Esophagus squamous epithelium (tissue), 5 donors: ENCODE measurements around the gene ADAMTS2. TPM values are rescaled to one million over a fixed set of nuclear protein-coding genes. Genes with fewer than 3 reads are reported as not detected.

Experiments used
- DNase-seq: peaks from one replicate; lab custom pipeline; 2025; lab: John Stamatoyannopoulos, UW
- H3K27ac ChIP-seq, 4 donors: fragments of 200-600 bp; sonication (generic); one replicate each; pipeline ENCODE4 v1.5.1; 2016 to 2019; ENCODE audit warnings: mild to moderate bottlenecking in 1 of 4
- H3K27me3 ChIP-seq, 4 donors: fragments of 200-600 bp; sonication (generic); 1 replicate in 3 of 4; 2 replicates in 1 of 4; pipeline versions ENCODE4 v1.5.1 to v1.6.0; 2017 to 2021; ENCODE audit warnings: antibody characterized with exemption in 1 of 4
- H3K36me3 ChIP-seq, 3 donors: fragments of 200-600 bp; sonication (generic); one replicate each; pipeline ENCODE4 v1.5.1; 2016 to 2019
- H3K4me1 ChIP-seq, 3 donors: fragments of 200-600 bp; sonication (generic); one replicate each; pipeline ENCODE4 v1.5.1; 2017 to 2019
- H3K4me3 ChIP-seq, 4 donors: fragments of 200-600 bp; sonication (generic); 1 replicate in 3 of 4; 2 replicates in 1 of 4; pipeline ENCODE4 v1.5.1; 2016 to 2019; ENCODE audit warnings: mild to moderate bottlenecking in 2 of 4, moderate library complexity in 1 of 4
- H3K9me3 ChIP-seq, 3 donors: fragments of 200-600 bp; sonication (generic); one replicate each; pipeline ENCODE4 v1.5.1; 2016 to 2019
- POLR2A ChIP-seq, 4 donors: fragments of 450-650 bp; IDR thresholded peaks; one replicate each; pipeline ENCODE4 v1.6.1; 2017; ENCODE audit warnings: antibody characterized with exemption in 4 of 4, mild to moderate bottlenecking in 4 of 4, moderate library complexity in 3 of 4
- WGBS, 2 donors: methylation state at CpG; one replicate each; pipeline ENCODE4 v1.1.5; 2018; 5-methylcytosine and 5-hydroxymethylcytosine counted together
- intact Hi-C: fragments of 100-400 bp; cut with DNase I; formaldehyde crosslinking; loops from one replicate; pipeline ENCODE4 v1.15.0; 2022
- total RNA-seq, 4 donors: library from RNA; depleted of rRNA; stranded (reverse); fragments of >200 nt; gene quantifications; one replicate each; pipeline ENCODE4 v1.1.0, GENCODE V29; 2016
- TF ChIP-seq, protein P1 (sequence below), 6 experiments: fragments of 450-650 bp in 4 of 6; fragments of 200-600 bp in 2 of 6; sonication (generic) in 2 of 6; IDR thresholded peaks; one replicate each; pipeline ENCODE4 v1.5.1; 2016 to 2019; ENCODE audit warnings: antibody characterized with exemption in 6 of 6, mild to moderate bottlenecking in 4 of 6, moderate library complexity in 4 of 6
- donor health status: DM: yes; HTN: yes; CAD: no.

The ADAMTS2 gene
- total RNA-seq, 4 donors from 2014 or later: 1.3 to 10.3 (median 5.2) TPM

- Histone ChIP-seq H3K9me3 (no peaks in the 10 kb centered on the region), H3K27ac (no peak overlapping the region), H3K4me3 (no peak overlapping the region), H3K4me1 (peaks cover 0 to 16% (median 3%) of the 10 kb centered on the region in 3 donors), H3K36me3 (no peaks in the 10 kb centered on the region), H3K27me3 (peaks cover 0 to 31% (median 0%) of the 10 kb centered on the region in 4 donors)
- intact Hi-C loops: no loop called here
- TF ChIP-seq, protein P1, sequence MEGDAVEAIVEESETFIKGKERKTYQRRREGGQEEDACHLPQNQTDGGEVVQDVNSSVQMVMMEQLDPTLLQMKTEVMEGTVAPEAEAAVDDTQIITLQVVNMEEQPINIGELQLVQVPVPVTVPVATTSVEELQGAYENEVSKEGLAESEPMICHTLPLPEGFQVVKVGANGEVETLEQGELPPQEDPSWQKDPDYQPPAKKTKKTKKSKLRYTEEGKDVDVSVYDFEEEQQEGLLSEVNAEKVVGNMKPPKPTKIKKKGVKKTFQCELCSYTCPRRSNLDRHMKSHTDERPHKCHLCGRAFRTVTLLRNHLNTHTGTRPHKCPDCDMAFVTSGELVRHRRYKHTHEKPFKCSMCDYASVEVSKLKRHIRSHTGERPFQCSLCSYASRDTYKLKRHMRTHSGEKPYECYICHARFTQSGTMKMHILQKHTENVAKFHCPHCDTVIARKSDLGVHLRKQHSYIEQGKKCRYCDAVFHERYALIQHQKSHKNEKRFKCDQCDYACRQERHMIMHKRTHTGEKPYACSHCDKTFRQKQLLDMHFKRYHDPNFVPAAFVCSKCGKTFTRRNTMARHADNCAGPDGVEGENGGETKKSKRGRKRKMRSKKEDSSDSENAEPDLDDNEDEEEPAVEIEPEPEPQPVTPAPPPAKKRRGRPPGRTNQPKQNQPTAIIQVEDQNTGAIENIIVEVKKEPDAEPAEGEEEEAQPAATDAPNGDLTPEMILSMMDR (IDR thresholded peaks at IDR 0.05): no peak
- no peak for TF ChIP-seq POLR2A (IDR thresholded peaks at IDR 0.05)
- DNase-seq: no peak
- 62 to 65% methylated on average over 2 to 6 of the region's 6 CpGs for WGBS, 2 donors
Measured at GRCh38 chr5:179168664-179169063, 176.6 kb downstream of the ADAMTS2 start.

GRCh38 chr5:179167871-179168451 is 177.3 kb downstream of the ADAMTS2 start:
- H3K27ac ChIP-seq: no peak overlapping the region
- H3K27me3 ChIP-seq: peaks cover 0 to 31% (median 0%) of the 10 kb centered on the region in 4 donors
- H3K9me3 ChIP-seq: no peaks in the 10 kb centered on the region
- intact Hi-C loops: loop anchor here (2.0 kb wide), 1 partner anchor 327 kb away; no protein-coding TSS in a partner anchor
- no peaks in the 10 kb centered on the region for H3K36me3 ChIP-seq
- DNase-seq: no peak
- H3K4me3 ChIP-seq: no peak overlapping the region
- peaks cover 0 to 16% (median 3%) of the 10 kb centered on the region in 3 donors for H3K4me1 ChIP-seq
- no peak for TF ChIP-seq POLR2A (IDR thresholded peaks at IDR 0.05)
- TF ChIP-seq, protein P1 (IDR thresholded peaks at IDR 0.05): no peak
- WGBS, 2 donors: 93% methylated on average over 5 of the region's 12 CpGs; no CpG with 5 or more reads in 1 of the 2 donors

- Histone ChIP-seq H3K9me3 (peaks cover 0 to 6% (median 4%) of the 10 kb centered on the region in 3 donors), H3K27ac (no peak overlapping the region), H3K36me3 (no peaks in the 10 kb centered on the region), H3K4me1 (peaks cover 0 to 16% (median 3%) of the 10 kb centered on the region in 3 donors), H3K4me3 (peak overlapping the region in 2 of 4 donors; percentile 34 to 57), H3K27me3 (peaks cover 0 to 27% (median 0%) of the 10 kb centered on the region in 4 donors)
- intact Hi-C loops: loop anchor here (2.0 kb wide), 1 partner anchor 328 kb away; no protein-coding TSS in a partner anchor
- TF ChIP-seq, protein P1 (IDR thresholded peaks at IDR 0.05): peak; percentile 72 to 93 (median 90)
- TF ChIP-seq POLR2A (IDR thresholded peaks at IDR 0.05): no peak
- no peak for DNase-seq
- 9 to 45% methylated on average over 4 to 20 of the region's 67 CpGs for WGBS, 2 donors
Measured at GRCh38 chr5:179166886-179167841, 178.1 kb downstream of the ADAMTS2 start.

GRCh38 chr5:179166171-179166885 is 178.9 kb downstream of the ADAMTS2 start:
- intact Hi-C loops: loop anchor here (2.0 kb wide), 1 partner anchor 328 kb away; no protein-coding TSS in a partner anchor
- Histone ChIP-seq H3K9me3 (peaks cover 0 to 8% (median 5%) of the 10 kb centered on the region in 3 donors), H3K4me3 (no peak overlapping the region), H3K36me3 (no peaks in the 10 kb centered on the region), H3K27ac (no peak overlapping the region), H3K27me3 (peaks cover 0 to 25% (median 0%) of the 10 kb centered on the region in 4 donors), H3K4me1 (peaks cover 0 to 16% (median 3%) of the 10 kb centered on the region in 3 donors)
- no peak for TF ChIP-seq POLR2A (IDR thresholded peaks at IDR 0.05)
- TF ChIP-seq, protein P1 (IDR thresholded peaks at IDR 0.05): no peak
- no peak for DNase-seq
- 87% methylated on average over 3 of the region's 22 CpGs; no CpG with 5 or more reads in 1 of the 2 donors for WGBS, 2 donors
